Endothelial cell of umbilical vein (primary cell): Measurements from ENCODE around the gene ANKRD40CL.

Source experiments
- EZH2 ChIP-seq: IDR thresholded peaks from 2 replicates; pipeline ENCODE4 v1.6.1; 2012; ENCODE audit warnings: borderline replicate concordance, low read depth, mild to moderate bottlenecking, moderate library complexity, low read length, inconsistent platforms; ENCODE audit not compliant: severe bottlenecking
- FOS ChIP-seq: IDR thresholded peaks from 2 replicates; pipeline ENCODE4 v1.6.1; 2011; ENCODE audit warnings: mild to moderate bottlenecking, low read length, moderate library complexity, borderline replicate concordance; ENCODE audit not compliant: insufficient read depth
- GATA2 ChIP-seq: IDR thresholded peaks from 2 replicates; pipeline ENCODE4 v1.7.0; 2011; ENCODE audit warnings: low read depth, mild to moderate bottlenecking, moderate library complexity, mixed read lengths, low read length; ENCODE audit not compliant: insufficient read length, insufficient read depth
- JUN ChIP-seq: IDR thresholded peaks from 2 replicates; pipeline ENCODE4 v1.6.1; 2011; ENCODE audit warnings: borderline replicate concordance, low read depth; ENCODE audit not compliant: insufficient read length, insufficient read depth
- MAX ChIP-seq: IDR thresholded peaks from 2 replicates; pipeline ENCODE4 v1.6.1; 2011; ENCODE audit not compliant: insufficient read depth, insufficient read length
- MYC ChIP-seq: IDR thresholded peaks from one replicate; pipeline ENCODE4 v1.6.1; 2011; ENCODE audit warnings: mild to moderate bottlenecking, low read depth, low read length
- POLR2A ChIP-seq: IDR thresholded peaks from 2 replicates; pipeline ENCODE4 v1.6.1; 2012; ENCODE audit warnings: low read depth, mild to moderate bottlenecking, control low read depth, low read length
- POLR2AphosphoS5 ChIP-seq: IDR thresholded peaks from 2 replicates; pipeline ENCODE4 v1.6.1; 2012; ENCODE audit warnings: low read depth, mild to moderate bottlenecking, control low read depth, low read length, moderate library complexity; ENCODE audit not compliant: insufficient read depth
- TF ChIP-seq, protein P1 (sequence below), 2 donors: IDR thresholded peaks; 1 replicate in 1 of 2; 2 replicates in 1 of 2; pipeline ENCODE4 v1.5.1; 2011; ENCODE audit warnings: low read length in 2 of 2, mild to moderate bottlenecking in 2 of 2, moderate library complexity in 2 of 2, control low read depth in 1 of 2, inconsistent platforms in 1 of 2, low read depth in 1 of 2; ENCODE audit not compliant: insufficient read depth in 1 of 2; ENCODE audit errors: extremely low read depth in 1 of 2

DNA sequence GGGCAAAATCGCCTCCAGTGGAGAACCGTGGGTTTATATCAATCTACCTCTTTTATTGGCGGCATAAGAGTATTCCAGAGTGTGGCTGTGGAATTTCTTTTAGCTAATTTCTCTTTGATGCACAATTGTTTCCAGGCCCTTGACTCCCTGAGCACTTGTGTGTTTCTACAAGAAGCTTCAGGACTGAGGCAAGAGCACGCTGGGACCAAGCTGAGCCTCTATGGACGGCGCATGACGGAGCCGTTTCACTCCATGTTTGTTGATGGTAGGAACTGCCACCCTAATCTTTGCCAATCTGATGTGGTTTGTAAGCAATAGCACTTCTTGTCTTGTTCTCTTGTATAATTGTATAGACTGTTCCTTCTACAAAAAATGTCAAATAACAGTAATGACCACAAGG, 11.2 kb upstream of the ANKRD40CL start:
- TF ChIP-seq, protein P1, sequence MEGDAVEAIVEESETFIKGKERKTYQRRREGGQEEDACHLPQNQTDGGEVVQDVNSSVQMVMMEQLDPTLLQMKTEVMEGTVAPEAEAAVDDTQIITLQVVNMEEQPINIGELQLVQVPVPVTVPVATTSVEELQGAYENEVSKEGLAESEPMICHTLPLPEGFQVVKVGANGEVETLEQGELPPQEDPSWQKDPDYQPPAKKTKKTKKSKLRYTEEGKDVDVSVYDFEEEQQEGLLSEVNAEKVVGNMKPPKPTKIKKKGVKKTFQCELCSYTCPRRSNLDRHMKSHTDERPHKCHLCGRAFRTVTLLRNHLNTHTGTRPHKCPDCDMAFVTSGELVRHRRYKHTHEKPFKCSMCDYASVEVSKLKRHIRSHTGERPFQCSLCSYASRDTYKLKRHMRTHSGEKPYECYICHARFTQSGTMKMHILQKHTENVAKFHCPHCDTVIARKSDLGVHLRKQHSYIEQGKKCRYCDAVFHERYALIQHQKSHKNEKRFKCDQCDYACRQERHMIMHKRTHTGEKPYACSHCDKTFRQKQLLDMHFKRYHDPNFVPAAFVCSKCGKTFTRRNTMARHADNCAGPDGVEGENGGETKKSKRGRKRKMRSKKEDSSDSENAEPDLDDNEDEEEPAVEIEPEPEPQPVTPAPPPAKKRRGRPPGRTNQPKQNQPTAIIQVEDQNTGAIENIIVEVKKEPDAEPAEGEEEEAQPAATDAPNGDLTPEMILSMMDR (IDR thresholded peaks at IDR 0.05; ENCODE audit: extremely low read depth in 1 of 2, insufficient read depth in 1 of 2, low read depth in 1 of 2, low read length in 2 of 2), result no peak
- no peak for TF ChIP-seq MYC
- TF ChIP-seq EZH2, result no peak
- no peak for TF ChIP-seq POLR2A
- TF ChIP-seq POLR2AphosphoS5, result no peak
- no peak for TF ChIP-seq JUN
- no peak for TF ChIP-seq MAX
- no peak for TF ChIP-seq FOS
- TF ChIP-seq GATA2, result no peak
